HEK293T (cell line): ENCODE measurements around the gene ELAPOR1.

Source experiments
- L3MBTL2 ChIP-seq: fragments of 450-650 bp; conservative IDR thresholded peaks from 2 replicates; pipeline ENCODE4 v1.6.1; 2016; ENCODE audit warnings: mild to moderate bottlenecking
- ZNF384 ChIP-seq: fragments of 450-650 bp; IDR thresholded peaks from 2 replicates; pipeline ENCODE4 v1.6.1; 2016

DNA sequence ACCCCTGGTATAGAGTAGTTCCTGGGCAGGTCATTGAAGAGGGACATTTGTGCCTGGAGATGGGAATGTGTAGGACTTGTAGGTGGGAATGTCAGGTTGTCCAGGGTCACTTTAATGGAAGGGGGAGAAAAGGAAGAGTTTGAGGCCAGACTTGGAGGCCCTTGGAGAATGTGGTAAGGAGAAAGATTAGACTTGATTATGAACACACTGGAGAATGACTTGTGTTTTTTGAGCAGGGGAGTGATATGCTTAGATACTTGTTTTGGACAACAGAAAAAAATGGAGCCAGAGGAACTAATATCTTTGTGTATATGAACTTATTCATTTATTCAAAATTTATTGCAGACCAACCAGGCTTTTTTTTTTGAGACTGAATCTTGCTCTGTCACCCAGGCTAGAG is 17.9 kb downstream of the ELAPOR1 start:
- no peak for TF ChIP-seq L3MBTL2
- TF ChIP-seq ZNF384, result no peak
